GM23338 (cell line): ENCODE results near the gene HCK. TPM values are rescaled to one million over a fixed set of nuclear protein-coding genes. Genes with fewer than 3 reads are reported as not detected.

Experiments
- ATAC-seq: fragments of 200-7000 bp; cut with Tn5 transposase; 3 replicates; pipeline ENCODE4 v1.9.1; 2020
- DNase-seq: peaks from one replicate; pipeline ENCODE4 v3.0.0-alpha.2; 2015; ENCODE audit warnings: low spot score
- H2AFZ ChIP-seq: fragments of 200-600 bp; sonication (generic); 2 replicates; pipeline ENCODE4 v1.8.0; 2016; ENCODE audit warnings: antibody characterized with exemption, mild to moderate bottlenecking, moderate library complexity
- H3F3A ChIP-seq: fragments of 200-600 bp; sonication (generic); replicated peaks from 2 replicates; pipeline ENCODE4 v1.8.0; 2017; ENCODE audit warnings: antibody characterized with exemption, mixed run types, low read depth
- H3K27ac ChIP-seq: fragments of 200-600 bp; sonication (generic); 2 replicates; pipeline ENCODE4 v1.6.1; 2016; ENCODE audit warnings: low read depth
- H3K27me3 ChIP-seq: fragments of 200-600 bp; sonication (generic); 2 replicates; pipeline ENCODE4 v1.8.0; 2016; ENCODE audit warnings: mild to moderate bottlenecking, mixed run types, moderate library complexity; ENCODE audit not compliant: insufficient read depth
- H3K36me3 ChIP-seq: fragments of 200-600 bp; sonication (generic); 2 replicates; pipeline ENCODE4 v1.8.0; 2016; ENCODE audit warnings: mild to moderate bottlenecking; ENCODE audit not compliant: insufficient read depth
- H3K4me1 ChIP-seq: fragments of 200-600 bp; sonication (generic); 2 replicates; pipeline ENCODE4 v1.8.0; 2016; ENCODE audit warnings: mild to moderate bottlenecking, moderate library complexity; ENCODE audit not compliant: insufficient read depth
- H3K4me2 ChIP-seq: fragments of 200-600 bp; sonication (generic); 2 replicates; pipeline ENCODE4 v1.7.1; 2017; ENCODE audit warnings: mixed run types
- H3K4me3 ChIP-seq: fragments of 200-600 bp; sonication (generic); 2 replicates; pipeline ENCODE4 v1.6.1; 2016; ENCODE audit warnings: mixed run types
- H3K79me2 ChIP-seq: fragments of 200-600 bp; sonication (generic); replicated peaks from 2 replicates; pipeline ENCODE4 v1.8.0; 2017; ENCODE audit warnings: mild to moderate bottlenecking; ENCODE audit not compliant: insufficient read depth
- H3K9me2 ChIP-seq: fragments of 200-600 bp; sonication (generic); 2 replicates; pipeline ENCODE4 v1.8.0; 2017; ENCODE audit not compliant: insufficient read depth
- H4K20me1 ChIP-seq: fragments of 200-600 bp; sonication (generic); replicated peaks from 2 replicates; pipeline ENCODE4 v1.8.0; 2017; ENCODE audit warnings: mild to moderate bottlenecking; ENCODE audit not compliant: insufficient read depth
- H3K27ac Mint-ChIP-seq: 2 replicates; pipeline ENCODE4 v1.8.0; 2020; ENCODE audit warnings: inconsistent platforms, mild to moderate bottlenecking, moderate library complexity, mixed read lengths
- H3K27me3 Mint-ChIP-seq: 3 replicates; pipeline ENCODE4 v1.8.0; 2022; ENCODE audit warnings: low read depth, mild to moderate bottlenecking, moderate library complexity, mixed read lengths, inconsistent platforms; ENCODE audit not compliant: insufficient read depth, poor library complexity
- H3K36me3 Mint-ChIP-seq: 3 replicates; pipeline ENCODE4 v1.8.0; 2021; ENCODE audit warnings: low read depth, mild to moderate bottlenecking, inconsistent platforms, moderate library complexity, mixed read lengths
- H3K4me1 Mint-ChIP-seq: 3 replicates; pipeline ENCODE4 v1.8.0; 2020; ENCODE audit warnings: mild to moderate bottlenecking, inconsistent platforms, mixed read lengths
- H3K4me3 Mint-ChIP-seq: 3 replicates; pipeline ENCODE4 v1.8.0; 2021; ENCODE audit warnings: moderate library complexity, mild to moderate bottlenecking, inconsistent platforms, mixed read lengths
- H3K9me3 Mint-ChIP-seq: 3 replicates; pipeline ENCODE4 v1.8.0; 2020; ENCODE audit warnings: moderate library complexity, mild to moderate bottlenecking, inconsistent platforms, mixed read lengths
- CREB1 ChIP-seq: fragments of 250-450 bp; sonication (Bioruptor Pico); IDR thresholded peaks from 2 replicates; pipeline ENCODE4 v1.5.0; 2020; ENCODE audit warnings: low read depth, mild to moderate bottlenecking, moderate library complexity
- EZH2 ChIP-seq: fragments of 200-600 bp; sonication (generic); IDR thresholded peaks from one replicate; pipeline ENCODE4 v1.8.0; 2017; ENCODE audit warnings: antibody characterized with exemption, mild to moderate bottlenecking, low read depth; ENCODE audit not compliant: unreplicated experiment
- EZH2phosphoT487 ChIP-seq: fragments of 200-600 bp; sonication (generic); IDR thresholded peaks from one replicate; pipeline ENCODE4 v1.8.1; 2018; ENCODE audit warnings: antibody characterized with exemption; ENCODE audit not compliant: unreplicated experiment
- JUNB ChIP-seq: IDR thresholded peaks from one replicate; pipeline ENCODE4 v1.6.1; 2016; ENCODE audit warnings: antibody characterized with exemption; ENCODE audit not compliant: unreplicated experiment
- NANOG ChIP-seq: IDR thresholded peaks from 2 replicates; pipeline ENCODE4 v1.6.1; 2016; ENCODE audit warnings: antibody characterized with exemption, borderline replicate concordance
- POLR2AphosphoS5 ChIP-seq: IDR thresholded peaks from 2 replicates; pipeline ENCODE4 v1.6.1; 2016; ENCODE audit warnings: antibody characterized with exemption, low read depth
- STAT1 ChIP-seq: IDR thresholded peaks from one replicate; pipeline ENCODE4 v1.6.1; 2016; ENCODE audit warnings: antibody characterized with exemption; ENCODE audit not compliant: unreplicated experiment
- ZNF114 ChIP-seq: fragments of 250-450 bp; sonication (Bioruptor Pico); IDR thresholded peaks from 2 replicates; pipeline ENCODE4 v1.5.0; 2020; ENCODE audit warnings: mild to moderate bottlenecking, moderate library complexity
- ZNF331 ChIP-seq: fragments of 250-450 bp; sonication (Bioruptor Pico); IDR thresholded peaks from 2 replicates; pipeline ENCODE4 v1.5.0; 2020; ENCODE audit warnings: low read depth, mild to moderate bottlenecking, moderate library complexity
- ZNF462 ChIP-seq: fragments of 250-450 bp; sonication (Bioruptor Pico); IDR thresholded peaks from 2 replicates; pipeline ENCODE4 v1.5.0; 2020; ENCODE audit warnings: mild to moderate bottlenecking, moderate library complexity
- polyA plus RNA-seq: library from polyadenylated mRNA; unstranded; fragments of >200 nt; fragmentation: Nextera tagmentation; extraction: Ambion mirVana; gene quantifications from 2 replicates; pipeline ENCODE4 v1.2.1, GENCODE V29; 2016
- total RNA-seq: library from RNA; depleted of rRNA; stranded (reverse); fragments of >200 nt; shearing (Covaris generic); gene quantifications from 2 replicates; pipeline ENCODE4 v1.2.3, GENCODE V29; 2014
- TF ChIP-seq, protein P1 (sequence below): IDR thresholded peaks from one replicate; pipeline ENCODE4 v1.6.1; 2018; ENCODE audit warnings: antibody characterized with exemption; ENCODE audit not compliant: unreplicated experiment
- TF ChIP-seq, protein P2 (sequence below), 2 experiments: fragments of 200-600 bp in 1 of 2; sonication (generic) in 1 of 2; conservative IDR thresholded peaks; 2 replicates each; pipeline versions ENCODE4 v1.5.1 to v1.6.1; 2016 to 2017; ENCODE audit warnings: antibody characterized with exemption in 2 of 2, low read depth in 2 of 2, mild to moderate bottlenecking in 2 of 2, moderate library complexity in 1 of 2
- TF ChIP-seq, protein P3 (sequence below): IDR thresholded peaks from 2 replicates; pipeline ENCODE4 v1.6.1; 2016; ENCODE audit warnings: antibody characterized with exemption

Gene HCK
- total and polyA plus RNA-seq, 2 experiments from 2014 or later: 0.97 TPM; not detected in 1

DNA sequence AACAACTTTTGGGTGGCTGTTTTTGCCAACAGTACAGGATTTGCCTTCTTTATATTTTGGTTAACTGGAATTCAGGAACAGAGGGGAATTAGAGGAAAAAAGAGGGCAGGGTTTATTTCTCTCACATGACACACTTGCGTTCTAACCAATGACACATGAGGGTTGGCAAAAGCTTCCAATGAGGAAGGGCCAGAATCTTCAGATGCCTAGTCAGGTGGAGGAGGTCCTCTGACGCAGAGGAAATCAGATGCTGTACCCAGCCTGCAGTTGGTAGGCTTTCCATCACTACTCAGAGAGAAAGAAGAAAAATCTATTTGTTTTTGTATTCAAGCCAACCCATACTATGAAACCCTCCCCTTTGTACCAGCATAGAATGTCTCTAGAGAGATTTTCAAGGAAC lies 78.3 kb downstream of the HCK start:
- H3K27ac Mint-ChIP-seq: no peak overlapping the region
- Histone ChIP-seq H3F3A (no peaks in the 10 kb centered on the region), H3K9me2 (no peaks in the 10 kb centered on the region), H3K4me3 (no peak overlapping the region), H2AFZ (no peak overlapping the region), H3K79me2 (peaks cover 75% of the 10 kb centered on the region), H3K36me3 (peaks cover 3% of the 10 kb centered on the region), H3K4me1 (peaks cover 10% of the 10 kb centered on the region), H3K27ac (no peak overlapping the region), H3K27me3 (no peaks in the 10 kb centered on the region), H3K4me2 (no peak overlapping the region), H4K20me1 (peaks cover 41% of the 10 kb centered on the region)
- H3K4me1 Mint-ChIP-seq: peaks cover 24% of the 10 kb centered on the region; the same call in 2 of the 3 replicates
- ATAC-seq: no peak
- H3K4me3 Mint-ChIP-seq: no peak overlapping the region
- DNase-seq: peak; percentile 31
- TF ChIP-seq STAT1 (no peak), EZH2 (no peak), CREB1 (CRISPR knock-in tag) (no peak), NANOG (no peak), POLR2AphosphoS5 (no peak), ZNF331 (CRISPR knock-in tag) (no peak), ZNF114 (CRISPR knock-in tag) (no peak), ZNF462 (CRISPR knock-in tag) (no peak), JUNB (no peak), EZH2phosphoT487 (no peak)
- TF ChIP-seq, protein P1, sequence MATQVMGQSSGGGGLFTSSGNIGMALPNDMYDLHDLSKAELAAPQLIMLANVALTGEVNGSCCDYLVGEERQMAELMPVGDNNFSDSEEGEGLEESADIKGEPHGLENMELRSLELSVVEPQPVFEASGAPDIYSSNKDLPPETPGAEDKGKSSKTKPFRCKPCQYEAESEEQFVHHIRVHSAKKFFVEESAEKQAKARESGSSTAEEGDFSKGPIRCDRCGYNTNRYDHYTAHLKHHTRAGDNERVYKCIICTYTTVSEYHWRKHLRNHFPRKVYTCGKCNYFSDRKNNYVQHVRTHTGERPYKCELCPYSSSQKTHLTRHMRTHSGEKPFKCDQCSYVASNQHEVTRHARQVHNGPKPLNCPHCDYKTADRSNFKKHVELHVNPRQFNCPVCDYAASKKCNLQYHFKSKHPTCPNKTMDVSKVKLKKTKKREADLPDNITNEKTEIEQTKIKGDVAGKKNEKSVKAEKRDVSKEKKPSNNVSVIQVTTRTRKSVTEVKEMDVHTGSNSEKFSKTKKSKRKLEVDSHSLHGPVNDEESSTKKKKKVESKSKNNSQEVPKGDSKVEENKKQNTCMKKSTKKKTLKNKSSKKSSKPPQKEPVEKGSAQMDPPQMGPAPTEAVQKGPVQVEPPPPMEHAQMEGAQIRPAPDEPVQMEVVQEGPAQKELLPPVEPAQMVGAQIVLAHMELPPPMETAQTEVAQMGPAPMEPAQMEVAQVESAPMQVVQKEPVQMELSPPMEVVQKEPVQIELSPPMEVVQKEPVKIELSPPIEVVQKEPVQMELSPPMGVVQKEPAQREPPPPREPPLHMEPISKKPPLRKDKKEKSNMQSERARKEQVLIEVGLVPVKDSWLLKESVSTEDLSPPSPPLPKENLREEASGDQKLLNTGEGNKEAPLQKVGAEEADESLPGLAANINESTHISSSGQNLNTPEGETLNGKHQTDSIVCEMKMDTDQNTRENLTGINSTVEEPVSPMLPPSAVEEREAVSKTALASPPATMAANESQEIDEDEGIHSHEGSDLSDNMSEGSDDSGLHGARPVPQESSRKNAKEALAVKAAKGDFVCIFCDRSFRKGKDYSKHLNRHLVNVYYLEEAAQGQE: no peak
- TF ChIP-seq, protein P2, sequence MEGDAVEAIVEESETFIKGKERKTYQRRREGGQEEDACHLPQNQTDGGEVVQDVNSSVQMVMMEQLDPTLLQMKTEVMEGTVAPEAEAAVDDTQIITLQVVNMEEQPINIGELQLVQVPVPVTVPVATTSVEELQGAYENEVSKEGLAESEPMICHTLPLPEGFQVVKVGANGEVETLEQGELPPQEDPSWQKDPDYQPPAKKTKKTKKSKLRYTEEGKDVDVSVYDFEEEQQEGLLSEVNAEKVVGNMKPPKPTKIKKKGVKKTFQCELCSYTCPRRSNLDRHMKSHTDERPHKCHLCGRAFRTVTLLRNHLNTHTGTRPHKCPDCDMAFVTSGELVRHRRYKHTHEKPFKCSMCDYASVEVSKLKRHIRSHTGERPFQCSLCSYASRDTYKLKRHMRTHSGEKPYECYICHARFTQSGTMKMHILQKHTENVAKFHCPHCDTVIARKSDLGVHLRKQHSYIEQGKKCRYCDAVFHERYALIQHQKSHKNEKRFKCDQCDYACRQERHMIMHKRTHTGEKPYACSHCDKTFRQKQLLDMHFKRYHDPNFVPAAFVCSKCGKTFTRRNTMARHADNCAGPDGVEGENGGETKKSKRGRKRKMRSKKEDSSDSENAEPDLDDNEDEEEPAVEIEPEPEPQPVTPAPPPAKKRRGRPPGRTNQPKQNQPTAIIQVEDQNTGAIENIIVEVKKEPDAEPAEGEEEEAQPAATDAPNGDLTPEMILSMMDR (conservative IDR thresholded peaks at IDR 0.05; ENCODE audit: low read depth in 2 of 2): no peak
- TF ChIP-seq, protein P3, sequence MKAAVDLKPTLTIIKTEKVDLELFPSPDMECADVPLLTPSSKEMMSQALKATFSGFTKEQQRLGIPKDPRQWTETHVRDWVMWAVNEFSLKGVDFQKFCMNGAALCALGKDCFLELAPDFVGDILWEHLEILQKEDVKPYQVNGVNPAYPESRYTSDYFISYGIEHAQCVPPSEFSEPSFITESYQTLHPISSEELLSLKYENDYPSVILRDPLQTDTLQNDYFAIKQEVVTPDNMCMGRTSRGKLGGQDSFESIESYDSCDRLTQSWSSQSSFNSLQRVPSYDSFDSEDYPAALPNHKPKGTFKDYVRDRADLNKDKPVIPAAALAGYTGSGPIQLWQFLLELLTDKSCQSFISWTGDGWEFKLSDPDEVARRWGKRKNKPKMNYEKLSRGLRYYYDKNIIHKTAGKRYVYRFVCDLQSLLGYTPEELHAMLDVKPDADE: no peak
- H3K36me3 Mint-ChIP-seq: peaks cover 12% of the 10 kb centered on the region
- H3K9me3 Mint-ChIP-seq: no peaks in the 10 kb centered on the region
- peaks cover 7% of the 10 kb centered on the region for H3K27me3 Mint-ChIP-seq
